Dedifferentiated amniotic fluid mesenchymal stem cell (primary cell): ENCODE data around the gene SGPL1.
"Not testable (repeated sequence)": the region's sequence is repeated elsewhere in the genome, so short reads cannot be mapped to it uniquely, and the experiment has no call there.

Experiments
- DNase-seq: peaks from one replicate; pipeline ENCODE4 v3.0.0-alpha.2; 2016; ENCODE audit errors: extremely low spot score

SGPL1 gene

GRCh38 chr10:70815504-70816219 is at the start of gene SGPL1:
SGPL1 (plus strand) TSS chr10:70815948; CDS start chr10:70816854, 906 bp downstream.
- peak; percentile 69 for DNase-seq

GRCh38 chr10:70768026-70768685 is 47.6 kb upstream of the SGPL1 start:
- not testable (repeated sequence) for DNase-seq

- DNase-seq, result no peak
Measured at GRCh38 chr10:70769121-70769520, 46.6 kb upstream of the SGPL1 start.

GRCh38 chr10:70770001-70770400 is 45.7 kb upstream of the SGPL1 start:
- DNase-seq, result no peak

- DNase-seq, result not testable (repeated sequence)
Measured at GRCh38 chr10:70770516-70770915, 45.2 kb upstream of the SGPL1 start.

- no peak for DNase-seq
Measured at GRCh38 chr10:70771311-70772194, 44.2 kb upstream of the SGPL1 start.

- DNase-seq, result no peak
Measured at GRCh38 chr10:70772627-70773026, 43.1 kb upstream of the SGPL1 start.

GRCh38 chr10:70773461-70773860 is 42.3 kb upstream of the SGPL1 start:
- no peak for DNase-seq

- DNase-seq, result no peak
Measured at GRCh38 chr10:70773965-70774809, 41.6 kb upstream of the SGPL1 start.

GRCh38 chr10:70774810-70775678 is 40.7 kb upstream of the SGPL1 start:
- DNase-seq, result no peak

GRCh38 chr10:70775679-70776454 is 39.9 kb upstream of the SGPL1 start:
- no peak for DNase-seq

GRCh38 chr10:70776455-70777005 is 39.2 kb upstream of the SGPL1 start:
- no peak for DNase-seq

GRCh38 chr10:70777063-70777875 is 38.5 kb upstream of the SGPL1 start:
- no peak for DNase-seq

GRCh38 chr10:70778267-70778924 is 37.4 kb upstream of the SGPL1 start:
- DNase-seq, result no peak

- DNase-seq, result no peak
Measured at GRCh38 chr10:70779088-70779487, 36.7 kb upstream of the SGPL1 start.

- no peak for DNase-seq
Measured at GRCh38 chr10:70779511-70780369, 36.0 kb upstream of the SGPL1 start.

- DNase-seq, result no peak
Measured at GRCh38 chr10:70780370-70780760, 35.4 kb upstream of the SGPL1 start.
